Measurements from ENCODE around the gene KRTAP19-6.

The KRTAP19-6 gene

DNA sequence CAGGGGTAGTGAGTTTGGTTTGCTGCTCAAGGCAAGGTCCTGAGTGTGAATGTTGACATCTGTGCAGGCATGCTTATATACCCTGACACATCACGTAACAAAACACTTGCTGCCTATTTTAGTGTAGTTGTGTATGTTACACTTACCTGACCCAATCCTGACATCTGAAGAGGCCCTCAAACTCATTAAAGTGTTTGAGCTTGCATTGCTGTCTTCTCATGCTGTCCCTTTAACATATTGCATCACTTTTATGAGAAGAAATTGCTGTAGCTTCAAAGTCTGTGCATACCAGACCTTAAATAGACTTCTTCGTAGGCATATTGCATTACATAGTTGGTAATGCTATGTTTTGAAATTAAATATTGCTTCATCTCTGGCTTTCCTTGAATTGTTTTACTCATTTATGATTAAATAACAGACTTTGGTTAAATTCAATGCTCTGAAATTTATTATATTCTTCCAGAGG is 49.7 kb downstream of the KRTAP19-6 start, which contains the start of gene KRTAP19-3:
Gene KRTAP19-3, minus strand, starts transcription at position 51 of the 466 bp plus-strand sequence. CDS start 56 bp downstream, outside the sequence.
- in situ Hi-C loops (cut with HindIII; ENCODE audit: low pct_ligation_motif_present, low sequenced_read_pairs), result no loop called here
- H3K36me3 ChIP-seq (replicated peaks), result no peaks in the 10 kb centered on the region
- no peak for DNase-seq

More for the DNA sequence above, 49.7 kb downstream of the KRTAP19-6 start, which contains the start of gene KRTAP19-3:
- Histone ChIP-seq H3K27me3 (replicated peaks) (no peaks in the 10 kb centered on the region), H3K27ac (no peak within 1 kb of the TSS), H3K4me3 (ENCODE audit: low read depth, low read length) (no peak within 1 kb of the TSS)
- TF ChIP-seq, protein P1, sequence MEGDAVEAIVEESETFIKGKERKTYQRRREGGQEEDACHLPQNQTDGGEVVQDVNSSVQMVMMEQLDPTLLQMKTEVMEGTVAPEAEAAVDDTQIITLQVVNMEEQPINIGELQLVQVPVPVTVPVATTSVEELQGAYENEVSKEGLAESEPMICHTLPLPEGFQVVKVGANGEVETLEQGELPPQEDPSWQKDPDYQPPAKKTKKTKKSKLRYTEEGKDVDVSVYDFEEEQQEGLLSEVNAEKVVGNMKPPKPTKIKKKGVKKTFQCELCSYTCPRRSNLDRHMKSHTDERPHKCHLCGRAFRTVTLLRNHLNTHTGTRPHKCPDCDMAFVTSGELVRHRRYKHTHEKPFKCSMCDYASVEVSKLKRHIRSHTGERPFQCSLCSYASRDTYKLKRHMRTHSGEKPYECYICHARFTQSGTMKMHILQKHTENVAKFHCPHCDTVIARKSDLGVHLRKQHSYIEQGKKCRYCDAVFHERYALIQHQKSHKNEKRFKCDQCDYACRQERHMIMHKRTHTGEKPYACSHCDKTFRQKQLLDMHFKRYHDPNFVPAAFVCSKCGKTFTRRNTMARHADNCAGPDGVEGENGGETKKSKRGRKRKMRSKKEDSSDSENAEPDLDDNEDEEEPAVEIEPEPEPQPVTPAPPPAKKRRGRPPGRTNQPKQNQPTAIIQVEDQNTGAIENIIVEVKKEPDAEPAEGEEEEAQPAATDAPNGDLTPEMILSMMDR (IDR thresholded peaks at IDR 0.05; ENCODE audit: low read depth, low read length, missing control alignments), result no peak

All from brain microvascular endothelial cell (primary cell).